Measurements from ENCODE around the gene CASTOR1.

CASTOR1 gene

GRCh38 chr22:30324014-30324730 is 34.9 kb upstream of the CASTOR1 start:
- no peak overlapping the region for H3K4me3 Mint-ChIP-seq

GRCh38 chr22:30323246-30323645 is 33.9 kb upstream of the CASTOR1 start:
- DNase-seq: no peak
- Mint-ChIP-seq H3K36me3 (ENCODE audit: low read depth) (no peaks in the 10 kb centered on the region), H3K4me1 (peaks cover 29% of the 10 kb centered on the region), H3K4me3 (no peak overlapping the region), H3K9me3 (no peaks in the 10 kb centered on the region), H3K27me3 (ENCODE audit: low read depth, poor library complexity) (peaks cover 3% of the 10 kb centered on the region), H3K27ac (no peak overlapping the region)
- TF ChIP-seq CTCF (IDR thresholded peaks at IDR 0.05): no peak

More at GRCh38 chr22:30324014-30324730, 34.9 kb upstream of the CASTOR1 start:
- DNase-seq: no peak
- H3K27ac Mint-ChIP-seq: no peak overlapping the region
- H3K9me3 Mint-ChIP-seq: no peaks in the 10 kb centered on the region
- H3K27me3 Mint-ChIP-seq (ENCODE audit: low read depth, poor library complexity): peaks cover 6% of the 10 kb centered on the region
- H3K4me1 Mint-ChIP-seq: peaks cover 29% of the 10 kb centered on the region
- H3K36me3 Mint-ChIP-seq (ENCODE audit: low read depth): no peaks in the 10 kb centered on the region
- TF ChIP-seq CTCF (IDR thresholded peaks at IDR 0.05): no peak

DNA sequence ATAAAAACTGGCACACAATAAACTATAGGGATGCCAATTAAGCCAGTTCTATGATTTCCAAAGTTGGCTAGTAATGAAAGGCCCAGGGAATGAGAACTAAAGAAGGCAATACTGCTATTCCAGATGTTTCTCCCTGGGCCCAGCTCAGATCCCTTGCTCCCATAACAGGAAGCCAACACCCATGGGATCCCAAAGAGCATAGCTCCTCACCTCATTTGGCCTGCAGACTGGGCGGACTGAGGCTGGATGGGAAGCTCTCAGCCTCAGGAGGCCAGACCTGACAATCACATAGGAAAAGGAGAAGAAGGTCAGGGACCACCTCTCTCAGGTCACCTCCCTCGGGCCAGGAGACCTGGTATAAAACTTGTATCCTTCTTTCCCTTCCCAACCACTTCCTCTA is 32.2 kb upstream of the CASTOR1 start:
- Mint-ChIP-seq H3K9me3 (no peaks in the 10 kb centered on the region), H3K4me3 (no peak overlapping the region), H3K27ac (no peak overlapping the region), H3K36me3 (ENCODE audit: low read depth) (no peaks in the 10 kb centered on the region), H3K27me3 (ENCODE audit: low read depth, poor library complexity) (peaks cover 3% of the 10 kb centered on the region), H3K4me1 (peaks cover 21% of the 10 kb centered on the region)
- no peak for DNase-seq
- TF ChIP-seq CTCF (IDR thresholded peaks at IDR 0.05): no peak

GRCh38 chr22:30320021-30320556 is 30.8 kb upstream of the CASTOR1 start:
- no peak overlapping the region for H3K27ac Mint-ChIP-seq
- H3K36me3 Mint-ChIP-seq (ENCODE audit: low read depth): no peaks in the 10 kb centered on the region
- no peak overlapping the region for H3K4me3 Mint-ChIP-seq
- DNase-seq: no peak
- TF ChIP-seq CTCF (IDR thresholded peaks at IDR 0.05): no peak
- H3K27me3 Mint-ChIP-seq (ENCODE audit: low read depth, poor library complexity): peaks cover 3% of the 10 kb centered on the region
- peaks cover 22% of the 10 kb centered on the region for H3K4me1 Mint-ChIP-seq
- H3K9me3 Mint-ChIP-seq: no peaks in the 10 kb centered on the region

DNA sequence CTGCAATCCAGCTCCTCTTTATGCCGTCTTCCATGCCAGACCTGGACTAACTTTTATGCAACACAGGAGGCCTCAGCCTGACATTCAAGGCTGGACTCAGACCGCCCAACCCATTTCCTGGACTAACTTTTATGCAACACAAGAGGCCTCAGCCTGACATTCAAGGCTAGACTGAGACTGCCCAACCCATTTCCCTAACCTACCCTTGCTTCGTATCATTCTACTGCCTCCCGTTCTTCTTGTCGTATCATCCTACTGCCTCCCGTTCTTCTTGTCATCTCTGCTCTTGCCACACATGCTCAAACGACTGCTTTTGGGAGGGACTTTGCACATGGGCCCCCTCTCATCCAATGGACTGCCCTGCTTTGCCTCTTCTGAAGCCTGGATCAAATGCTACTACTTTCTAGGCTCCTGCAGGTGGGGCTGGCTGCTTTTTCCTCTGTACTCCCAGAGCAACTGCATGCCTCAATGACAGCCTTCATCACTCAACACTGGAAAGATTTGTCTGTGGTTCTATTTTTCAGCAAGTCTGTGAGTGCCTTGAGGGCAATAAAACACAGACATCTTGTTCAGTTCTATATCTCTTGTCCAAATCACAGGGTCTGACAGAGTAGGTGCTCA is 29.6 kb upstream of the CASTOR1 start:
- Mint-ChIP-seq H3K4me1 (peaks cover 23% of the 10 kb centered on the region), H3K27ac (no peak overlapping the region), H3K27me3 (ENCODE audit: low read depth, poor library complexity) (peaks cover 3% of the 10 kb centered on the region), H3K4me3 (no peak overlapping the region), H3K9me3 (no peaks in the 10 kb centered on the region), H3K36me3 (ENCODE audit: low read depth) (no peaks in the 10 kb centered on the region)
- TF ChIP-seq CTCF (IDR thresholded peaks at IDR 0.05): no peak
- no peak for DNase-seq

All from nephron progenitor cell (in vitro differentiated cells).